GM21515 (cell line): ENCODE data around the gene RIPOR3.
"Not testable (repeated sequence)": the region's sequence is repeated elsewhere in the genome, so short reads cannot be mapped to it uniquely, and the experiment has no call there.

Experiments
- ATAC-seq: cut with Tn5 transposase; IDR thresholded peaks from one replicate; pipeline ENCODE4 v1.9.1; 2021; ENCODE audit not compliant: unreplicated experiment

The RIPOR3 gene

GRCh38 chr20:50611128-50611810 is 80.1 kb downstream of the RIPOR3 start:
- no peak for ATAC-seq

GRCh38 chr20:50610212-50610718 is 81.1 kb downstream of the RIPOR3 start:
- ATAC-seq = no peak

- ATAC-seq = no peak
Measured at GRCh38 chr20:50609438-50609989, 81.8 kb downstream of the RIPOR3 start.

- ATAC-seq = no peak
Measured at GRCh38 chr20:50608750-50609104, 82.6 kb downstream of the RIPOR3 start.

GRCh38 chr20:50607850-50608749 is 83.2 kb downstream of the RIPOR3 start:
- no peak for ATAC-seq

GRCh38 chr20:50607436-50607835 is 83.9 kb downstream of the RIPOR3 start:
- no peak for ATAC-seq

GRCh38 chr20:50605136-50605535 is 86.2 kb downstream of the RIPOR3 start:
- no peak for ATAC-seq

- no peak for ATAC-seq
Measured at GRCh38 chr20:50604451-50604850, 86.9 kb downstream of the RIPOR3 start.

GRCh38 chr20:50602432-50603088 is 88.8 kb downstream of the RIPOR3 start:
- ATAC-seq = no peak

- ATAC-seq = no peak
Measured at GRCh38 chr20:50601511-50602431, 89.6 kb downstream of the RIPOR3 start.

GRCh38 chr20:50600281-50600895 is 91.0 kb downstream of the RIPOR3 start:
- no peak for ATAC-seq

GRCh38 chr20:50598768-50599167 is 92.6 kb downstream of the RIPOR3 start:
- not testable (repeated sequence) for ATAC-seq

- no peak for ATAC-seq
Measured at GRCh38 chr20:50598074-50598473, 93.3 kb downstream of the RIPOR3 start.

GRCh38 chr20:50597406-50597969 is 93.9 kb downstream of the RIPOR3 start:
- ATAC-seq = no peak

GRCh38 chr20:50596694-50597021 is 94.7 kb downstream of the RIPOR3 start:
- no peak for ATAC-seq

GRCh38 chr20:50595988-50596693 is 95.2 kb downstream of the RIPOR3 start:
- no peak for ATAC-seq

GRCh38 chr20:50595433-50595895 is 95.9 kb downstream of the RIPOR3 start:
- ATAC-seq = no peak

- ATAC-seq = no peak
Measured at GRCh38 chr20:50594591-50595432, 96.5 kb downstream of the RIPOR3 start.
